Naive B cell (primary cell): Measurements from ENCODE around the gene ASTN1. TPM values are rescaled to one million over a fixed set of nuclear protein-coding genes. Genes with fewer than 3 reads are reported as not detected.

Experiments
- ATAC-seq, 2 donors: fragments of 150-1000 bp; cut with Tn5 transposase; 2 replicates each; pipeline ENCODE4 v1.10.0; 2021; ENCODE audit warnings: low read depth in 2 of 2, mild to moderate bottlenecking in 2 of 2, moderate library complexity in 2 of 2
- DNase-seq: peaks from one replicate; pipeline ENCODE4 v3.0.0; 2022
- H3K27ac Mint-ChIP-seq, 6 donors: one replicate each; pipeline ENCODE4 v1.8.0; 2020 to 2022; ENCODE audit warnings: mild to moderate bottlenecking in 6 of 6, mixed read lengths in 6 of 6, moderate library complexity in 5 of 6, inconsistent platforms in 2 of 6
- H3K27me3 Mint-ChIP-seq, 3 donors: one replicate each; pipeline ENCODE4 v1.8.0; 2021 to 2022; ENCODE audit warnings: mixed read lengths in 3 of 3, mild to moderate bottlenecking in 1 of 3
- H3K36me3 Mint-ChIP-seq, 2 donors: one replicate each; pipeline ENCODE4 v1.8.0; 2020 to 2022; ENCODE audit warnings: mixed read lengths in 2 of 2, inconsistent platforms in 1 of 2, mild to moderate bottlenecking in 1 of 2
- H3K4me1 Mint-ChIP-seq, 3 donors: one replicate each; pipeline ENCODE4 v1.8.0; 2020 to 2022; ENCODE audit warnings: mixed read lengths in 3 of 3, inconsistent platforms in 1 of 3, mild to moderate bottlenecking in 1 of 3, moderate library complexity in 1 of 3
- H3K4me3 Mint-ChIP-seq, 8 donors: one replicate each; pipeline ENCODE4 v1.8.0; 2020 to 2022; ENCODE audit warnings: mild to moderate bottlenecking in 8 of 8, mixed read lengths in 8 of 8, moderate library complexity in 8 of 8, inconsistent platforms in 2 of 8
- H3K9me3 Mint-ChIP-seq, 7 donors: one replicate each; pipeline ENCODE4 v1.8.0; 2020 to 2022; ENCODE audit warnings: mixed read lengths in 7 of 7, mild to moderate bottlenecking in 5 of 7, inconsistent platforms in 2 of 7, moderate library complexity in 1 of 7
- polyA plus RNA-seq, 6 donors: library from polyadenylated mRNA; unstranded; fragments of 300-500 nt; fragmentation: Illumina TruSeq; gene quantifications; one replicate each; pipeline ENCODE4 v1.2.3, GENCODE V29; 2021; ENCODE audit warnings: low read depth in 6 of 6

The ASTN1 gene
- polyA plus RNA-seq, 6 donors from 2014 or later: not detected

GRCh38 chr1:177119311-177119710 is 45.2 kb downstream of the ASTN1 start:
- no peak overlapping the region for H3K27ac Mint-ChIP-seq

GRCh38 chr1:177118901-177119300 is 45.6 kb downstream of the ASTN1 start:
- DNase-seq (no peak), ATAC-seq (no peak)
- no peaks in the 10 kb centered on the region for H3K36me3 Mint-ChIP-seq
- H3K4me3 Mint-ChIP-seq: no peak overlapping the region
- H3K27me3 Mint-ChIP-seq: no peaks in the 10 kb centered on the region
- H3K9me3 Mint-ChIP-seq: no peaks in the 10 kb centered on the region
- H3K27ac Mint-ChIP-seq: no peak overlapping the region
- peaks cover 0 to 16% (median 0%) of the 10 kb centered on the region in 3 donors for H3K4me1 Mint-ChIP-seq

More at GRCh38 chr1:177119311-177119710, 45.2 kb downstream of the ASTN1 start:
- H3K9me3 Mint-ChIP-seq: no peaks in the 10 kb centered on the region
- H3K27me3 Mint-ChIP-seq: no peaks in the 10 kb centered on the region
- DNase-seq (no peak), ATAC-seq (no peak)
- peaks cover 0 to 18% (median 0%) of the 10 kb centered on the region in 3 donors for H3K4me1 Mint-ChIP-seq
- no peak overlapping the region for H3K4me3 Mint-ChIP-seq
- H3K36me3 Mint-ChIP-seq: no peaks in the 10 kb centered on the region

GRCh38 chr1:177116941-177117340 is 47.6 kb downstream of the ASTN1 start:
- no peaks in the 10 kb centered on the region for H3K4me1 Mint-ChIP-seq
- ATAC-seq (no peak), DNase-seq (no peak)
- no peak overlapping the region for H3K27ac Mint-ChIP-seq
- peaks cover 0 to 4% (median 0%) of the 10 kb centered on the region in 7 donors for H3K9me3 Mint-ChIP-seq
- H3K27me3 Mint-ChIP-seq: peaks cover 4 to 7% (median 6%) of the 10 kb centered on the region in 3 donors
- H3K36me3 Mint-ChIP-seq: no peaks in the 10 kb centered on the region
- no peak overlapping the region for H3K4me3 Mint-ChIP-seq

GRCh38 chr1:177106614-177107365 is 57.7 kb downstream of the ASTN1 start:
- DNase-seq (no peak), ATAC-seq (no peak)
- Mint-ChIP-seq H3K27ac (no peak overlapping the region), H3K36me3 (no peaks in the 10 kb centered on the region), H3K9me3 (no peaks in the 10 kb centered on the region), H3K4me1 (no peaks in the 10 kb centered on the region), H3K4me3 (no peak overlapping the region), H3K27me3 (peaks cover 0 to 5% (median 0%) of the 10 kb centered on the region in 3 donors)

GRCh38 chr1:177106196-177106595 is 58.3 kb downstream of the ASTN1 start:
- H3K36me3 Mint-ChIP-seq: no peaks in the 10 kb centered on the region
- no peak overlapping the region for H3K27ac Mint-ChIP-seq
- ATAC-seq (no peak), DNase-seq (no peak)
- H3K4me1 Mint-ChIP-seq: no peaks in the 10 kb centered on the region
- H3K27me3 Mint-ChIP-seq: peaks cover 0 to 5% (median 0%) of the 10 kb centered on the region in 3 donors
- no peak overlapping the region for H3K4me3 Mint-ChIP-seq
- no peaks in the 10 kb centered on the region for H3K9me3 Mint-ChIP-seq

- no peak for ATAC-seq
- no peak for DNase-seq
- no peak overlapping the region for H3K4me3 Mint-ChIP-seq
- peaks cover 0 to 4% (median 0%) of the 10 kb centered on the region in 7 donors for H3K9me3 Mint-ChIP-seq
- no peaks in the 10 kb centered on the region for H3K4me1 Mint-ChIP-seq
- no peaks in the 10 kb centered on the region for H3K36me3 Mint-ChIP-seq
- peaks cover 7 to 10% (median 7%) of the 10 kb centered on the region in 3 donors for H3K27me3 Mint-ChIP-seq
- H3K27ac Mint-ChIP-seq: peak overlapping the region in 1 of 6 donors; percentile 39
Observed at GRCh38 chr1:177103005-177103852, 61.3 kb downstream of the ASTN1 start.

- DNase-seq: no peak
- Mint-ChIP-seq H3K36me3 (no peaks in the 10 kb centered on the region), H3K27me3 (peaks cover 0 to 14% (median 0%) of the 10 kb centered on the region in 3 donors), H3K4me3 (no peak overlapping the region), H3K4me1 (no peaks in the 10 kb centered on the region), H3K9me3 (peaks cover 0 to 17% (median under 1%) of the 10 kb centered on the region in 7 donors), H3K27ac (no peak overlapping the region)
- ATAC-seq: no peak
Observed at GRCh38 chr1:177092001-177092400, 72.5 kb downstream of the ASTN1 start.

- ATAC-seq: no peak
- Mint-ChIP-seq H3K4me1 (no peaks in the 10 kb centered on the region), H3K4me3 (no peak overlapping the region), H3K9me3 (peaks cover 0 to 9% (median 0%) of the 10 kb centered on the region in 7 donors), H3K27ac (no peak overlapping the region), H3K27me3 (peaks cover 0 to 14% (median 0%) of the 10 kb centered on the region in 3 donors), H3K36me3 (no peaks in the 10 kb centered on the region)
- no peak for DNase-seq
Observed at GRCh38 chr1:177091040-177091439, 73.5 kb downstream of the ASTN1 start.

- Mint-ChIP-seq H3K9me3 (peaks cover 0 to 2% (median 0%) of the 10 kb centered on the region in 7 donors), H3K4me3 (no peak overlapping the region), H3K27ac (no peak overlapping the region), H3K27me3 (peaks cover 0 to 18% (median 0%) of the 10 kb centered on the region in 3 donors), H3K36me3 (no peaks in the 10 kb centered on the region), H3K4me1 (no peaks in the 10 kb centered on the region)
- DNase-seq (no peak), ATAC-seq (no peak)
Observed at GRCh38 chr1:177088966-177089365, 75.5 kb downstream of the ASTN1 start.

GRCh38 chr1:177082855-177083693 is 81.4 kb downstream of the ASTN1 start:
- ATAC-seq (no peak), DNase-seq (no peak)
- H3K27ac Mint-ChIP-seq: no peak overlapping the region
- no peaks in the 10 kb centered on the region for H3K36me3 Mint-ChIP-seq
- no peak overlapping the region for H3K4me3 Mint-ChIP-seq
- peaks cover 0 to 12% (median 0%) of the 10 kb centered on the region in 3 donors for H3K27me3 Mint-ChIP-seq
- H3K4me1 Mint-ChIP-seq: no peaks in the 10 kb centered on the region
- peaks cover 0 to 7% (median 0%) of the 10 kb centered on the region in 7 donors for H3K9me3 Mint-ChIP-seq

- Mint-ChIP-seq H3K36me3 (no peaks in the 10 kb centered on the region), H3K27ac (no peak overlapping the region), H3K27me3 (peaks cover 0 to 5% (median 0%) of the 10 kb centered on the region in 3 donors), H3K4me3 (no peak overlapping the region), H3K4me1 (no peaks in the 10 kb centered on the region), H3K9me3 (peaks cover 0 to 7% (median 0%) of the 10 kb centered on the region in 7 donors)
- ATAC-seq: no peak
- no peak for DNase-seq
Observed at GRCh38 chr1:177080564-177080963, 83.9 kb downstream of the ASTN1 start.

GRCh38 chr1:177077734-177078499 is 86.6 kb downstream of the ASTN1 start:
- Mint-ChIP-seq H3K9me3 (peaks cover 0 to 7% (median 0%) of the 10 kb centered on the region in 7 donors), H3K4me3 (peak overlapping the region in 1 of 8 donors; percentile 0), H3K27me3 (no peaks in the 10 kb centered on the region), H3K36me3 (no peaks in the 10 kb centered on the region), H3K4me1 (no peaks in the 10 kb centered on the region), H3K27ac (no peak overlapping the region)
- DNase-seq (no peak), ATAC-seq (no peak)
